HUES48 (cell line): ENCODE measurements around the gene AMDHD1.

ENCODE experiments used
- H3K27ac ChIP-seq: one replicate; pipeline ENCODE4 v1.7.0; 2013; ENCODE audit warnings: low read depth, low read length, inconsistent platforms
- H3K27me3 ChIP-seq: 2 replicates; pipeline ENCODE4 v1.6.1; 2013; ENCODE audit warnings: mild to moderate bottlenecking, low read length; ENCODE audit not compliant: control insufficient read depth, insufficient read depth
- H3K36me3 ChIP-seq: 2 replicates; pipeline ENCODE4 v1.6.1; 2013; ENCODE audit warnings: low read length; ENCODE audit not compliant: control insufficient read depth, insufficient read depth
- H3K4me1 ChIP-seq: 2 replicates; pipeline ENCODE4 v1.6.1; 2013; ENCODE audit warnings: mild to moderate bottlenecking, low read length; ENCODE audit not compliant: control insufficient read depth, insufficient read depth
- H3K4me3 ChIP-seq: 2 replicates; pipeline ENCODE4 v1.5.1; 2013; ENCODE audit warnings: mild to moderate bottlenecking, low read depth, low read length
- H3K9ac ChIP-seq: 2 replicates; pipeline ENCODE4 v1.6.1; 2013; ENCODE audit warnings: mild to moderate bottlenecking, low read depth, low read length, moderate library complexity
- H3K9me3 ChIP-seq: 2 replicates; pipeline ENCODE4 v1.6.1; 2013; ENCODE audit warnings: low read length; ENCODE audit not compliant: control insufficient read depth, insufficient read depth

Gene AMDHD1

GRCh38 chr12:95943330-95943842 is at the start of gene AMDHD1:
TSS of gene AMDHD1 (plus strand) at chr12:95943331. CDS start at chr12:95943399, 68 bp downstream.
- peak within 1 kb of the TSS; percentile 87 for H3K4me3 ChIP-seq
- no peaks in the 10 kb centered on the region for H3K36me3 ChIP-seq
- H3K27ac ChIP-seq, result peak within 1 kb of the TSS; percentile 55
- peaks cover 22% of the 10 kb centered on the region for H3K27me3 ChIP-seq
- no peaks in the 10 kb centered on the region for H3K9me3 ChIP-seq
- peaks cover 8% of the 10 kb centered on the region for H3K4me1 ChIP-seq
- 0 out of 2 replicates have a peak within 1 kb of the TSS, but pooled peaks have one; percentile 52 for H3K9ac ChIP-seq

GRCh38 chr12:95896846-95897245 is 46.3 kb upstream of the AMDHD1 start:
- H3K36me3 ChIP-seq, result no peaks in the 10 kb centered on the region
- no peaks in the 10 kb centered on the region for H3K4me1 ChIP-seq
- no peaks in the 10 kb centered on the region for H3K9me3 ChIP-seq
- H3K27ac ChIP-seq, result no peak overlapping the region
- no peaks in the 10 kb centered on the region for H3K27me3 ChIP-seq
- no peak overlapping the region for H3K9ac ChIP-seq
- H3K4me3 ChIP-seq, result no peak overlapping the region

- Histone ChIP-seq H3K27ac (no peak overlapping the region), H3K9me3 (0 out of 2 replicates have a peak, but pooled peaks cover under 1% of the 10 kb centered on the region), H3K36me3 (no peaks in the 10 kb centered on the region), H3K27me3 (no peaks in the 10 kb centered on the region), H3K4me1 (no peaks in the 10 kb centered on the region), H3K4me3 (no peak overlapping the region), H3K9ac (no peak overlapping the region)
Observed at GRCh38 chr12:95898081-95898480, 45.0 kb upstream of the AMDHD1 start.

GRCh38 chr12:95908573-95908972 is 34.6 kb upstream of the AMDHD1 start:
- no peaks in the 10 kb centered on the region for H3K36me3 ChIP-seq

GRCh38 chr12:95909871-95910270 is 33.3 kb upstream of the AMDHD1 start:
- Histone ChIP-seq H3K36me3 (no peaks in the 10 kb centered on the region), H3K4me1 (no peaks in the 10 kb centered on the region), H3K27me3 (no peaks in the 10 kb centered on the region), H3K27ac (no peak overlapping the region), H3K9ac (no peak overlapping the region), H3K4me3 (no peak overlapping the region), H3K9me3 (no peaks in the 10 kb centered on the region)

More at GRCh38 chr12:95908573-95908972, 34.6 kb upstream of the AMDHD1 start:
- Histone ChIP-seq H3K27ac (no peak overlapping the region), H3K4me3 (no peak overlapping the region), H3K9ac (no peak overlapping the region), H3K4me1 (no peaks in the 10 kb centered on the region), H3K27me3 (no peaks in the 10 kb centered on the region), H3K9me3 (no peaks in the 10 kb centered on the region)

GRCh38 chr12:95918194-95918993 is 24.7 kb upstream of the AMDHD1 start:
- Histone ChIP-seq H3K4me3 (no peak overlapping the region), H3K9ac (no peak overlapping the region), H3K9me3 (no peaks in the 10 kb centered on the region), H3K36me3 (no peaks in the 10 kb centered on the region), H3K27me3 (no peaks in the 10 kb centered on the region), H3K27ac (no peak overlapping the region), H3K4me1 (no peaks in the 10 kb centered on the region)

- H3K9ac ChIP-seq, result no peak overlapping the region
- no peaks in the 10 kb centered on the region for H3K36me3 ChIP-seq
- no peaks in the 10 kb centered on the region for H3K27me3 ChIP-seq
- no peaks in the 10 kb centered on the region for H3K9me3 ChIP-seq
- no peaks in the 10 kb centered on the region for H3K4me1 ChIP-seq
- H3K4me3 ChIP-seq, result no peak overlapping the region
- no peak overlapping the region for H3K27ac ChIP-seq
Observed at GRCh38 chr12:95919110-95919509, 24.0 kb upstream of the AMDHD1 start.

- no peaks in the 10 kb centered on the region for H3K27me3 ChIP-seq
- H3K4me3 ChIP-seq, result no peak overlapping the region
- no peaks in the 10 kb centered on the region for H3K36me3 ChIP-seq
- H3K4me1 ChIP-seq, result no peaks in the 10 kb centered on the region
- no peak overlapping the region for H3K27ac ChIP-seq
- no peaks in the 10 kb centered on the region for H3K9me3 ChIP-seq
- H3K9ac ChIP-seq, result no peak overlapping the region
Observed at GRCh38 chr12:95922231-95922630, 20.9 kb upstream of the AMDHD1 start.

GRCh38 chr12:95940514-95940913 is 2.6 kb upstream of the AMDHD1 start:
- no peak overlapping the region for H3K4me3 ChIP-seq

GRCh38 chr12:95942101-95942523 is 1.0 kb upstream of the AMDHD1 start:
- Histone ChIP-seq H3K4me1 (peaks cover 8% of the 10 kb centered on the region), H3K9me3 (no peaks in the 10 kb centered on the region), H3K9ac (no peak overlapping the region), H3K4me3 (peak overlapping the region; percentile 87), H3K36me3 (no peaks in the 10 kb centered on the region), H3K27me3 (peaks cover 22% of the 10 kb centered on the region), H3K27ac (peak overlapping the region; percentile 55)

More at GRCh38 chr12:95940514-95940913, 2.6 kb upstream of the AMDHD1 start:
- Histone ChIP-seq H3K36me3 (no peaks in the 10 kb centered on the region), H3K27me3 (peaks cover 20% of the 10 kb centered on the region), H3K9me3 (no peaks in the 10 kb centered on the region), H3K27ac (no peak overlapping the region), H3K9ac (no peak overlapping the region), H3K4me1 (peaks cover 4% of the 10 kb centered on the region)
